Activated naive CD4-positive, alpha-beta T cell treated with anti-CD3 and anti-CD28 coated beads, Interleukin-2, amount 50 U/mL, for 24 hours (primary cell): ENCODE results near the gene ALCAM.
A peak's percentile ranks its signal among the peaks of the same experiment; 100 is the strongest.

ENCODE experiments used
- H3K27ac Mint-ChIP-seq: one replicate; pipeline ENCODE4 v1.8.0; 2021; ENCODE audit warnings: mild to moderate bottlenecking, mixed read lengths
- H3K27me3 Mint-ChIP-seq: one replicate; pipeline ENCODE4 v1.8.0; 2021; ENCODE audit warnings: mixed read lengths
- H3K36me3 Mint-ChIP-seq: one replicate; pipeline ENCODE4 v1.8.0; 2021; ENCODE audit warnings: mixed read lengths
- H3K4me1 Mint-ChIP-seq: one replicate; pipeline ENCODE4 v1.8.0; 2021; ENCODE audit warnings: mixed read lengths
- H3K4me3 Mint-ChIP-seq: one replicate; pipeline ENCODE4 v1.8.0; 2021; ENCODE audit warnings: mild to moderate bottlenecking, mixed read lengths
- H3K9me3 Mint-ChIP-seq: one replicate; pipeline ENCODE4 v1.8.0; 2021; ENCODE audit warnings: mixed read lengths

Gene ALCAM

GRCh38 chr3:105466072-105466471, 99.4 kb downstream of the ALCAM start:
- Mint-ChIP-seq H3K27ac (no peak overlapping the region), H3K9me3 (no peaks in the 10 kb centered on the region), H3K4me3 (no peak overlapping the region), H3K27me3 (peaks cover 1% of the 10 kb centered on the region), H3K36me3 (no peaks in the 10 kb centered on the region), H3K4me1 (no peaks in the 10 kb centered on the region)

GRCh38 chr3:105466495-105467404, 100.0 kb downstream of the ALCAM start:
- peaks cover 1% of the 10 kb centered on the region for H3K27me3 Mint-ChIP-seq
- no peaks in the 10 kb centered on the region for H3K36me3 Mint-ChIP-seq
- H3K4me1 Mint-ChIP-seq: no peaks in the 10 kb centered on the region
- no peaks in the 10 kb centered on the region for H3K9me3 Mint-ChIP-seq
- H3K27ac Mint-ChIP-seq: no peak overlapping the region
- no peak overlapping the region for H3K4me3 Mint-ChIP-seq

DNA sequence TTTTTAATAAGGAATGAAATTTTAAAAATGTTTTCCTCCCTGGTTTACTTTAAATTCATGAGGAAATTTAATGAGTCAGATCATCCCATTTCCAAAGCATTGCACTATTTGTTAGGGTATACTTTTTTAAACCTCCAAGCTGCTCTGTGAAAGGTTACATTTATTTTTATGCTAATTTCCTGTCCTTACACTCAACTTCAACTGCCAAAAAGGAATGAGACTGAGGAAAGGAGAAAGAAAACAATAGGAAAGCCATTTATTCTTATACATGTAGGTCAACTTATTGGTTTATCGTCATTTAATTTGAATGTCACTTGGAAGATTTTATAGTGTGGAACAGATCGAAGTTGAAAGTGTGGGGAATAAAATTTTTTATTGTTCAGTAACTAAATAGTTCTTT, 104.1 kb downstream of the ALCAM start:
- peaks cover 2% of the 10 kb centered on the region for H3K9me3 Mint-ChIP-seq
- no peak overlapping the region for H3K27ac Mint-ChIP-seq
- H3K4me1 Mint-ChIP-seq: no peaks in the 10 kb centered on the region
- peaks cover 4% of the 10 kb centered on the region for H3K27me3 Mint-ChIP-seq
- H3K4me3 Mint-ChIP-seq: no peak overlapping the region
- no peaks in the 10 kb centered on the region for H3K36me3 Mint-ChIP-seq

GRCh38 chr3:105473521-105474223, 107.0 kb downstream of the ALCAM start:
- Mint-ChIP-seq H3K27ac (no peak overlapping the region), H3K4me3 (no peak overlapping the region), H3K27me3 (peaks cover 4% of the 10 kb centered on the region), H3K4me1 (no peaks in the 10 kb centered on the region), H3K9me3 (peaks cover 23% of the 10 kb centered on the region), H3K36me3 (peaks cover 4% of the 10 kb centered on the region)

DNA sequence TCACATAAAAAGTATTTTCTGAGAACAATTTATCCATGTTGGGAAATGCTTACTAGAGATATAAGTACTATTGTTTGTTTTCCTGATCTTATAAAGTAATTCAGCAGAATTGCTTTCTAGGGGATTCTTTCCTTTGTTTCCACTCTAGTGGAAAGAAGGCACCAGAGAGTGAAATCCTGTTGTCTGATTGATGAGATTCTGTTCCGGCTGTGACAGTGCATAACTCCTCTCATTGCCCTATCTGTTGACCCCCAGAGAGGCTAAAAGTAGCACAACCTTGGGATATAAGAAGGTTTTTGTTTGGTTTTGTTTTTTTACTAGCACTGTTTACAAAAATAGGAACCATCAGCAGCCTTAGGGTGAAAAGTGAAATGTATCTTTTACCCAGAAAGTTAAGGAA, 114.1 kb downstream of the ALCAM start:
- Mint-ChIP-seq H3K36me3 (peaks cover 4% of the 10 kb centered on the region), H3K4me1 (no peaks in the 10 kb centered on the region), H3K4me3 (no peak overlapping the region), H3K27me3 (peaks cover under 1% of the 10 kb centered on the region), H3K27ac (no peak overlapping the region), H3K9me3 (peaks cover 22% of the 10 kb centered on the region)

- Mint-ChIP-seq H3K4me3 (no peak overlapping the region), H3K36me3 (no peaks in the 10 kb centered on the region), H3K4me1 (no peaks in the 10 kb centered on the region), H3K27ac (no peak overlapping the region), H3K27me3 (no peaks in the 10 kb centered on the region), H3K9me3 (no peaks in the 10 kb centered on the region)
These were observed 116.8 kb downstream of the ALCAM start for GRCh38 chr3:105483476-105483875.

DNA sequence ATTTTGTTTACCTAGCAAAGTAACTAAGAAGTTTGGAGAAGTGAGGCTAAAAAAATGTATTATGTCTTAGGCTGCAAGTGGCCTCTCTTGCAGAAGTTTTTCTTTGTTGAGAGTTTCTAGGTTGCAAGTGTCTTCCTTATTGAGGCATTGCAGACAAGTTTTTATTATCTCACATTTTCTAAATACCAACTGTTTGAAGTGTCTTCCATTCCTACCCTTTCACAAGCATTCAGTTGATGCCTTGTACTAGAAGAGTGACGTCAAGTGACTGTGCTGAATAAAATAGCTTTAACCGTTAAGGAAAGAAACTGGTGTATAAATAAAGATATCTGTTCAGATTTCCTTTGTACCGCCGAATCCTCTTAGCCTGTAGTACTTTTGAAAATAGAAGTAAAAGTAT, 123.3 kb downstream of the ALCAM start:
- Mint-ChIP-seq H3K27ac (no peak overlapping the region), H3K9me3 (no peaks in the 10 kb centered on the region), H3K4me1 (no peaks in the 10 kb centered on the region), H3K4me3 (no peak overlapping the region), H3K27me3 (no peaks in the 10 kb centered on the region), H3K36me3 (peaks cover 4% of the 10 kb centered on the region)

GRCh38 chr3:105493305-105493892, 126.7 kb downstream of the ALCAM start:
- no peaks in the 10 kb centered on the region for H3K9me3 Mint-ChIP-seq
- no peak overlapping the region for H3K27ac Mint-ChIP-seq
- H3K4me3 Mint-ChIP-seq: no peak overlapping the region
- H3K36me3 Mint-ChIP-seq: peaks cover 4% of the 10 kb centered on the region
- H3K4me1 Mint-ChIP-seq: no peaks in the 10 kb centered on the region
- no peaks in the 10 kb centered on the region for H3K27me3 Mint-ChIP-seq

DNA sequence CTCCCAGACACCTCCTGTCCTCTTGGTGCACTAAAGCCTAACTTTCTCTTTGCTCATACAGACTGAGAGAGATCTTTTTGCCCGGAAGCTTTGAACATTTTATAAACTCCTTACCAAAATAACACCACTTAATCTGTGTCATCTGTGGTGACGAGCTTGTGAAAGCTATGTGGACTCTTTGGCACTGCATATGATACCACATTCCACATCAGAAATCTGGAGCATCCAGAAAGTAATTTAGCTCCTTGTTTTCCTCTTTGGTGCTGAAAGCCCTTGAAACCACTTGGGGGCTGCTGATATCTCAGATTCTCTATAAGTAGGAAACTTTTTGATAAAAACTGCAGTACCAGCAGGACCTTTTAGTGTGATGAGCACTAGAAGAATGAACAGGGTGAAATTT, 128.3 kb downstream of the ALCAM start:
- Mint-ChIP-seq H3K4me3 (no peak overlapping the region), H3K9me3 (no peaks in the 10 kb centered on the region), H3K27ac (no peak overlapping the region), H3K27me3 (no peaks in the 10 kb centered on the region), H3K36me3 (peaks cover 4% of the 10 kb centered on the region), H3K4me1 (no peaks in the 10 kb centered on the region)

- Mint-ChIP-seq H3K27ac (no peak overlapping the region), H3K9me3 (no peaks in the 10 kb centered on the region), H3K4me3 (no peak overlapping the region), H3K4me1 (no peaks in the 10 kb centered on the region), H3K27me3 (no peaks in the 10 kb centered on the region), H3K36me3 (peaks cover 4% of the 10 kb centered on the region)
These were observed 129.6 kb downstream of the ALCAM start for GRCh38 chr3:105496343-105496742.

- Mint-ChIP-seq H3K4me1 (no peaks in the 10 kb centered on the region), H3K9me3 (no peaks in the 10 kb centered on the region), H3K4me3 (no peak overlapping the region), H3K27me3 (no peaks in the 10 kb centered on the region), H3K36me3 (peaks cover 4% of the 10 kb centered on the region), H3K27ac (no peak overlapping the region)
These were observed 130.7 kb downstream of the ALCAM start for GRCh38 chr3:105497386-105497785.

GRCh38 chr3:105499961-105500360, 133.3 kb downstream of the ALCAM start:
- H3K4me3 Mint-ChIP-seq: no peak overlapping the region
- no peaks in the 10 kb centered on the region for H3K4me1 Mint-ChIP-seq
- H3K36me3 Mint-ChIP-seq: peaks cover under 1% of the 10 kb centered on the region
- no peak overlapping the region for H3K27ac Mint-ChIP-seq
- no peaks in the 10 kb centered on the region for H3K27me3 Mint-ChIP-seq
- no peaks in the 10 kb centered on the region for H3K9me3 Mint-ChIP-seq

DNA sequence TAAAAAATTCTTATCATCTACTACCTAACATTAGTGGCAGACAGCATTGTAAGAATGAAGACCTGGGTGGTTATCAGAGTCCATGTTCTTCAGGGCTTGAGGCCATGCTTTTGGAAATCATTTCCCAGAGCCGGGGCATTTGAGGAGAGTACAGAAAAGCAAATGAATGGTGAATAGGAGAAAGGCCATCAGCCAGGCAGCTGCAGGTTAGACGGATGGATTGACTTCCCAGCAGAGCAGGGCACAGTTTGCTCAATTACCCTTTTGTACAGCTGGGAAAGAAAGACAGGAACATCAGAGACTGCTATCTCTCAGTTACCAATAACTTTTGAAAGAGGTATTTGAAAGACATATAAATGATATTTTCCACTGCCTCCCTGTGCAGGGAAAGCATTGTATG, 135.6 kb downstream of the ALCAM start:
- H3K36me3 Mint-ChIP-seq: no peaks in the 10 kb centered on the region
- no peak overlapping the region for H3K4me3 Mint-ChIP-seq

DNA sequence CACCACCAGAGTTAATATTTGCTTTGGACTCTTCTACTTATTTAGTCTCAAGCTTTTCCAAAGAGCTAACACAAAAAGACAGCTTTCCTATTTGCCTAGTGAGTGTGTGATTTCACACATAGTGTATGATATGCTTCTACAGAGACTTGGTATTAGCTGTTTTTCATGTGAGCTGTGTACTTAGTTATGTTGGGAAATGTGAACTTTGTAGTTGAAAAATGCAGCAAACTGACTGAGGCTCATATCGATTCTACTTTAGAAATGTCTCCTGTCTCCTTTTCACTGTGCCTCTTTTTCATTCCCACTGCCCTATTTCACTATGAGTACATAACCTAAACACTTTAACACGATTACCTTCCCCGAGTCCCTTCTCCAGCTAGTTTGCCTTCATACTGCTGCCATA, 136.5 kb downstream of the ALCAM start:
- peak overlapping the region; percentile 26 for H3K27ac Mint-ChIP-seq
- H3K4me1 Mint-ChIP-seq: no peaks in the 10 kb centered on the region
- peaks cover 2% of the 10 kb centered on the region for H3K27me3 Mint-ChIP-seq
- no peaks in the 10 kb centered on the region for H3K9me3 Mint-ChIP-seq
- no peaks in the 10 kb centered on the region for H3K36me3 Mint-ChIP-seq
- H3K4me3 Mint-ChIP-seq: no peak overlapping the region

More for the DNA sequence above, 135.6 kb downstream of the ALCAM start:
- no peaks in the 10 kb centered on the region for H3K4me1 Mint-ChIP-seq
- peaks cover 1% of the 10 kb centered on the region for H3K27me3 Mint-ChIP-seq
- no peaks in the 10 kb centered on the region for H3K9me3 Mint-ChIP-seq
- no peak overlapping the region for H3K27ac Mint-ChIP-seq

DNA sequence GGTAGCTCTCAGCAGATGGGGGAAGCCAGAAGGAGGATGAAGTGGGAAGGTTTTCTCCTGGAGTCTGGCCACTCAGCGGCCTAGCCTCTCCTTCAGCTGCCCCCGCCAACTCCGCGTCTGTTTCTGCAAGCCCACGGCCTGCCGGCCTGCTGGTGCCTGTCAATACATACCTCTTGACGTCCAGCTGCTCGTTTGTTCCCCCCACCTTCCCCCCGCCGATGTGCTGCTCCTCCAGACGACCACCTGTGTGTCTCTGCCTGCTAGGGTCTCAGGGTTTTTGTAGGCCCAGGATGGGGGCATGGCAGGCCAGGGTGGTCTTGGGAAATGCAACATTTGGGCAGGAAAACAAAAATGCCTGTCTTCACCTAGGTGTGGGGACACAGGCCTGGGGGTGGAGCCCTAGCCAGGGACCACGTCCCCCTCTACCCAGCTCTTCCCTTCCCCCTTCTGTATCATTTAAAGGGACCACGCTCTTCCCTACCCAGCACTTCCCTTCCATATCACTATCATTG, 137.8 kb downstream of the ALCAM start:
- H3K36me3 Mint-ChIP-seq: no peaks in the 10 kb centered on the region
- H3K4me1 Mint-ChIP-seq: no peaks in the 10 kb centered on the region
- H3K4me3 Mint-ChIP-seq: no peak overlapping the region
- H3K27me3 Mint-ChIP-seq: peaks cover 2% of the 10 kb centered on the region
- H3K9me3 Mint-ChIP-seq: no peaks in the 10 kb centered on the region
- no peak overlapping the region for H3K27ac Mint-ChIP-seq

- Mint-ChIP-seq H3K4me3 (no peak overlapping the region), H3K9me3 (no peaks in the 10 kb centered on the region), H3K4me1 (no peaks in the 10 kb centered on the region), H3K36me3 (no peaks in the 10 kb centered on the region), H3K27ac (no peak overlapping the region), H3K27me3 (peaks cover 2% of the 10 kb centered on the region)
These were observed 138.5 kb downstream of the ALCAM start for GRCh38 chr3:105505170-105505569.
